Head of caudate nucleus (tissue), 42 donors: ENCODE results near the gene TMEM175.
"Not testable (repeated sequence)": the region's sequence is repeated elsewhere in the genome, so short reads cannot be mapped to it uniquely, and the experiment has no call there.

Experiments used
- DNase-seq, 42 donors: peaks; one replicate each; pipeline versions ENCODE4 v3.0.0 to v3.0.0-alpha.2; 2020 to 2021; ENCODE audit warnings: mixed read lengths in 7 of 42
- intact Hi-C: fragments of 100-400 bp; cut with DNase I; formaldehyde crosslinking; loops from one replicate; pipeline ENCODE4 v1.15.0; 2022

The TMEM175 gene

DNA sequence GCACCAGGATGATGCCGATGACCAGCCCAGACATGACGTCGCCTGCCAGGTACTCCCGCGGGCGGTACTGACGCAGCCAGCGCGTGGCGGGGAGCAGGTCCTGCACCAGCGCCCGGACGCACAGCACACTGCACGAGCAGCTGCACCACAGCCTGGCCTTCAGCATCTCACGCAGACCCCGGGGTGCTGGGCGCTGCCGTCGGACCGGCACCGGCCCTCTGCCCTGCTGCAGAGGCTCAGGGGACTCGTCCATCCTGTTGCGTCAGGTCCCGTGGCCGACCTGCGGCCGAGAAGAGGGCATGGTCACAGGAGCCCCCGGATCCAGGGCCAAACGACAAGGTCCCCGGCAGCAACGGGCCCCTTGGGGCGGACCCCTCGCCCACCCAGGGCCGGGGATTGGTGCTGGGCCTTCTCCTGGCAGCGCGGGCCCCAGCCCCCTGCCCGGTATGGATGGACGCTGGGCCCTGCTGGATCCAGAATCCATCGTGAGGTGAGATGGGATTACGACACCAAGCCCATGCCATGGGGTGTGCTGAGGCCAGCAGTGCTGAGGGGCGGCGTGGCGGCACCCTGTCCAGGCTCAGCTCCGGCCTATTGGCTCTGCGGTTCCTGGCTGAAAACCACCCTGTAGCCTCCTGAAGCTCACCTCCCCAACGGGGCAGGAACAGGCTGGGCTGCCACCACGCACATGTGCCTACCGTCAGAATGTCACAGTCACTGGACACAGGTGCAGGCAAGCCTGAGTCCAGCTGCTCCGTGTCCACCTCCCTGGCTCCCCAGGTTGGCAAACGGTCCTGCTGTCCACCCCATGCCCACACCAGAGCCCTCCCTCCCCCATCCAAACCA, 59.4 kb downstream of the TMEM175 start:
- DNase-seq: no peak
- intact Hi-C loops: no loop called here

DNA sequence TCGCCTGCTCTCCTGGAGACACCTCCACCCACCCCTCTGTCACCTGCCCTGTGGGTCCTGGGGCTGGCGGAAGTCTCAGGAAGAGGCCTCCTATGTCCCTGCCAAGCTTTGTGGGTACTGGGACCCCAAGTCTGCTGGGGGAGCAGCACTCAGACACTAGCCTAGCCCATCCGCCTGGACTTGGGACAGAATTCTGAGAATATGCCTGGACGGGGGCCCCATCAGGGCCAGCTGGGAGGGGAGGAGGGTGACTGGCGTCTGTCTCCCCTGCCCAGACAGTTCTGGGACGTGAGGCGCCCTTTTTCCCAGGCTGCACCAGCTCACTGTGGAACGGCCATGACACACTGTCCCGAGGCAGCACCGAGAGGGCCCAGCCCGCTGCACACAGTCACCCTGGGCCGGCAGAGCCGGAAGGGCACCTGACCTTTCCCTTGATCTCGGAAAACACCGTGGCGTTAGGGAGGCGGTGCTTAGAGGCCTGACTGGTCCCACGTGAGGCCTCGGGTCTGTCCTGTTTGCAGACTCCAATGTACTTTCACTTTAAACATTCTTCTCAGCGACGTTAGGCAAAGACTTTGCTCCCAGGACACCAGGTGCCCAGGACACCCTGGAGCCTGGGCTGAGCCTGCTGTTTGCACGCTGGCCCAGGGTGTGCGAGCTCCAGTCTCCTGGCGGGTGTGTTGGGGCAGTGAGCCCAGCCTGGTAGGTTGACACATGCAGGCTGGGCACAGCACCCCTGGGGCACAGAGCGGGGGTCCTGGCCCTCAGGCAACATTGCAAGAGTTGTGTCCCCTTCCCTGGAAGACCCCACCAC, 60.2 kb downstream of the TMEM175 start:
- intact Hi-C loops: no loop called here
- DNase-seq: no peak

DNA sequence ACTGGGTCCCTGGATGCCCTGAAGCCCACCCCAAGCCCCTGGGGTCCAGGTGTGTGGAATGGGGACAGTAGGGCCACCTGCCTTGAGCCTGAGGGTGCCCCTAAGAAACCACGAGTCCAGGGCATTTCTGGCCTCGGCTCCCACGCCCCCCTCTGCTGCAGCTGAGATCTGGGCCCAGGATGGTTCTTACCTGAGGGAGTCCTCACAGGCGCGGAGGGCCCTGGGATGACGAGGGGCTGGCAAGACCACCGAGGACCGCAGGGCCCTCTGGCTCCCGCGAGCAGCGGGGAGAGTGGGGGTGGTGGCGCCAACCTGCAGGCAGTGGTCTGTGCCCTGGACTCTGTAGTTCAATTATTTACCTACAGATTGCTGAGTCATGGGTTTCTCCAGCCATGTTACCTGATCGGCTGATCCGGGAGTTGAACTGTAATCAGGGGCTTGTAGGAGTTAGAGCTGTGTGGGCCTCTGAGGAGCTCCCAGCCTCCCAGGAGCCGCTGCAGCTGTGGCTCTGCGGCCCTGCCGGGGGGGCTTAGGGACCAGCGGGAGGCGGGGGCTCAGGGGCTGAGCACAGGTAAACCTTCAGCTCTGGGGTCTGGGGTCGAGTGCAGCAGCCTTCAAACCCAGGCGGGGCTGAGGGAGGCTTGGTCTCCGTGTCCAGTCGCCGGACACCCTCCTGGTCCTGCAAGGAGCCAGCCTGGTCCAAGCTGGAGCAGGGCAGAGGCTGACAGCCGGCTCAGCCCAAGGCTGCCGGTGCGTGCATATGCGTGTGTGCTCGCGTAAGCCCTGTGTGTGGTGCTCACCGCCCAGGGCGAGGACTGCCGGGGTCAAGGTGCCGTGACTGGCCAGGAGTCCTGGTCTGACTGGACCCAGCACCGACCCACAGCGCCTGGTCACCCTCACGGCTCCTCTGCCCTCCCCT, 61.1 kb downstream of the TMEM175 start, which contains the start of gene SLC26A1:
TSS of gene SLC26A1 (minus strand) at position 294 of the 919 bp plus-strand sequence. CDS start 1,701 bp downstream, outside the sequence.
- intact Hi-C loops: no loop called here
- DNase-seq: no peak

DNA sequence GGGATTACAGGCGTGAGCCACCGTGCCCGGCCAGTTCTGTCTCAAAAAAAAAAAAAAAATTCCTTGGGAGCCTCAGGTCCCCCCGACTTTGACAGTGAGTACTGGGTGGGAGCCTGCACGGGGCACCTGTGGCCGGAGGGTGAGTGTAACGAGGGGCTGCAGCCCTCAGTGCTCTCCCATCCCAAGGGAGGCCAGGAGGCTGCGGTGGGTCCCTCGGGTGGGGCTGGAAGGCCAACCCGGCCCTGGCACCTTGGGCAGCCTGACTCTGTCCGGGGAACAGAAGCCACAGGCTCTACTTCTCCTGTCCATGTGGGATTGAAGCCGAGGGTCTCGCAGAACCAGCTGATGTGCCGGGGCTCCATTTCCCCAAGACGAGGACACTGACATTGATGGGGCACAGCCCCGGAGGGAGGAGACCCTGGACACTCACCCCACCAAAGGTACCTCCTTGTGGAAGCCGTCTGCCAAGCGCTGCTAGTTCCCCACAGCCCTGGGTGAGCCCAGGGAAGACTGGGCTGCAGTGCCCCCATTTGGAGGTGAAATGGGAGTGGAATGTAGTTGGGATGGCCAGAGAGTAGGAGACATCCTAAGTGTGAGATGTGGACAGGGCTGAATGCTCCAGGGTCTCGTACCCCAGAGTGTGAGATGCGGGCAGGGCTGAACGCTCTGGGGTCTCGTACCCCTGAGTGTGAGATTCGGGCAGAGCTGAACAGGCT, 63.2 kb downstream of the TMEM175 start:
- intact Hi-C loops: no loop called here
- DNase-seq: no peak

GRCh38 chr4:996030-996996, 64.1 kb downstream of the TMEM175 start:
- DNase-seq: no peak
- intact Hi-C loops: no loop called here

GRCh38 chr4:996997-997374, 64.7 kb downstream of the TMEM175 start:
- no peak for DNase-seq
- intact Hi-C loops: no loop called here

GRCh38 chr4:997375-998071, 65.3 kb downstream of the TMEM175 start:
- intact Hi-C loops: no loop called here
- peak in 27 of 42 donors; percentile 33 to 75 (median 56) for DNase-seq

GRCh38 chr4:998096-998691, 65.9 kb downstream of the TMEM175 start:
- intact Hi-C loops: no loop called here

DNA sequence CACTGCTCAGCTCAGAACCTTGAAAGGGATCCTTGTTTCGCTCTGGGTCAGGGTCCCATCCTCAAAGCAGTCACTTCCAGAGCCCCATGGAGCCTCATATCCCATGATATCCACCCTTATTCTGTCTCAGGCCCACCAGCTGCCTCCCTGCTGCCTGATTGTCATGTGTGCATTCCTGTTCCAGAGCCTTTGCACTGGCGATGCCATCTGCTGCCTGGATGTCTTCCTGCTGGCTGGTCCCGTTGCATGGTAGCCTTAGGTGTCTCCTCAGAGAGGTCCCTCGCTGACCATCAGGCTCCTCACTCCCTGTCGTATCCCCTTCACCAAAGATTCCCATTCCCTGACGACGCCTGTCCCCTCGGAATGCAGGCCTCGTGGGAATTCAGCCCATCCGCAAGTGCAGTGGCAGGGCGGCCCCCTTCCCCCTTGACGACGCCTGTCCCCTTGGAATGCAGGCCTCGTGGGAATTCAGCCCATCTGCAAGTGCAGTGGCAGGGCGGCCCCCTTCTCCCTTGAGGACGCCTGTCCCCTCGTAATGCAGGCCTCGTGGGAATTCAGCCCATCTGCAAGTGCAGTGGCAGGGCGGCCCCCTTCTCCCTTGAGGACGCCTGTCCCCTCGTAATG, 67.1 kb downstream of the TMEM175 start:
- intact Hi-C loops, DNase-seq: not testable (repeated sequence)

More at GRCh38 chr4:998096-998691, 65.9 kb downstream of the TMEM175 start:
- DNase-seq: no peak

GRCh38 chr4:999882-1000425, 67.7 kb downstream of the TMEM175 start:
- intact Hi-C loops: no loop called here

DNA sequence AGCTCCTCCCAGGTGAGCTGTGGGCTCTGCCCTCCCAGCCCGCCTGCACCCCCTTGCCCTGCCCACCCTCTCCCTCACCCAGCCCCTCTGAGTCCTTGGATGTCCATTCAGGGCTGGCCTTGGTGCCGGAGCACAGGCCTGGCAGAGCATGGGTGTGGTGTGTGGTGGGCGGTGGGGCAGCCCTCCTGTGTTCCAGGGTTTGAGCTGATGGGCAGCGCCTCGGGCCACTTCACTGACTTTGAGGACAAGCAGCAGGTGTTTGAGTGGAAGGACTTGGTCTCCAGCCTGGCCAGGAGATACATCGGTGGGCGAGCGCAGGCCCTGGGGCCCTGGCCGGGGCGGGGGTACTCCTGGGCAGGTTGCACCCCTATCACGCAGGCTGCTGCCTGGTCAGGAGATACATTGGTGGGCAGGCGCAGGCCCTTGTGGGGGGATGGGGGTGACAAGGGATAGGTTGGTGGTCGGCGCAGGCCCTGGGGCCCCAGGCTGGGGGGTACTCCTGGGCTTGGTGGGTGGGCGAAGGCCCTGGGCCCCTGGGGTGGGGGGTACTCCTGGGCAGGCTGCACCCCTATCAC, 68.5 kb downstream of the TMEM175 start:
- no peak for DNase-seq
- intact Hi-C loops: no loop called here

More at GRCh38 chr4:999882-1000425, 67.7 kb downstream of the TMEM175 start:
- no peak for DNase-seq

- intact Hi-C loops: no loop called here
- DNase-seq: no peak
Observed at GRCh38 chr4:1001561-1002130, 69.4 kb downstream of the TMEM175 start.

DNA sequence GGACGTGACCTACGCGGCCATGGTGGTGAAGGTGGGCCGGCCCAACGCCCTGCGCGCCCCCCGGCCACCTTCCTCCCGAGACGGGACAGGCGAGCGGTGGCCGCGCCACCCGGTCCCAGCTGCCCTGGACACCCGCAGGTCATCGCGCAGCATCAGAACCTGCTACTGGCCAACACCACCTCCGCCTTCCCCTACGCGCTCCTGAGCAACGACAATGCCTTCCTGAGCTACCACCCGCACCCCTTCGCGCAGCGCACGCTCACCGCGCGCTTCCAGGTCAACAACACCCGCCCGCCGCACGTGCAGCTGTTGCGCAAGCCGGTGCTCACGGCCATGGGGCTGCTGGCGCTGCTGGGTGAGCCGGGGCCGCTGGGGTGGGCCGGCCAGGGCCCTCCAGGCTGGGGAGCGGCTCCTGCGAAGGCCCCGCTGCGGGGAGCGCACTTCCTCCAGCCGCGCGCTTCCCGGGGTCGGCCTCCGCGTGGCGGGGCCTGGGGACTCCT, 69.9 kb downstream of the TMEM175 start:
- no peak for DNase-seq

GRCh38 chr4:1002631-1003251, 70.5 kb downstream of the TMEM175 start:
- intact Hi-C loops: no loop called here
- DNase-seq: no peak

More for the DNA sequence above, 69.9 kb downstream of the TMEM175 start:
- intact Hi-C loops: no loop called here
